HG03039 (cell line): ENCODE data around the gene ANO9.
"Not testable (repeated sequence)": the region's sequence is repeated elsewhere in the genome, so short reads cannot be mapped to it uniquely, and the experiment has no call there.

Experiments
- ATAC-seq: cut with Tn5 transposase; IDR thresholded peaks from one replicate; pipeline ENCODE4 v1.9.1; 2021; ENCODE audit warnings: mild to moderate bottlenecking, moderate library complexity; ENCODE audit not compliant: unreplicated experiment

ANO9 gene

GRCh38 chr11:405323-405953 is 36.4 kb downstream of the ANO9 start:
- no peak for ATAC-seq

- no peak for ATAC-seq
These were observed 37.1 kb downstream of the ANO9 start for GRCh38 chr11:404551-405264.

GRCh38 chr11:403761-404431 is 37.9 kb downstream of the ANO9 start:
- no peak for ATAC-seq

- ATAC-seq: no peak
These were observed 38.6 kb downstream of the ANO9 start for GRCh38 chr11:403021-403760.

GRCh38 chr11:401196-401595 is 40.6 kb downstream of the ANO9 start:
- ATAC-seq: not testable (repeated sequence)

GRCh38 chr11:400241-400689 is 41.5 kb downstream of the ANO9 start:
- no peak for ATAC-seq

- ATAC-seq: no peak
These were observed 42.0 kb downstream of the ANO9 start for GRCh38 chr11:399731-400211.

- no peak for ATAC-seq
These were observed 43.0 kb downstream of the ANO9 start for GRCh38 chr11:398826-399225.

- no peak for ATAC-seq
These were observed 44.8 kb downstream of the ANO9 start for GRCh38 chr11:396948-397548.

GRCh38 chr11:396511-396947 is 45.3 kb downstream of the ANO9 start:
- no peak for ATAC-seq

- no peak for ATAC-seq
These were observed 45.9 kb downstream of the ANO9 start for GRCh38 chr11:395866-396265.

GRCh38 chr11:394858-395655 is 46.8 kb downstream of the ANO9 start:
- ATAC-seq: no peak

GRCh38 chr11:394034-394857 is 47.6 kb downstream of the ANO9 start, which contains the start of gene PKP3:
PKP3 (plus strand) TSS chr11:394209; CDS start chr11:394293, 84 bp downstream.
- ATAC-seq: no peak

GRCh38 chr11:393219-394033 is 48.4 kb downstream of the ANO9 start:
- no peak for ATAC-seq

GRCh38 chr11:392102-392777 is 49.6 kb downstream of the ANO9 start:
- ATAC-seq: no peak

GRCh38 chr11:391117-392017 is 50.4 kb downstream of the ANO9 start:
- no peak for ATAC-seq
